ENCODE measurements around the gene IFRD2. TPM values are rescaled to one million over a fixed set of nuclear protein-coding genes. Genes with fewer than 3 reads are reported as not detected.

Gene IFRD2
- total and polyA plus RNA-seq, 2 of the 8 experiments (the other 6 are each of a cell fraction or from before 2014, with no cell fraction given) = 76.7 to 88.8 TPM

GRCh38 chr3:50327129-50327528 lies 34.9 kb upstream of the IFRD2 start:
- FAIRE-seq = no peak
- TF ChIP-seq KDM5A (IDR thresholded peaks at IDR 0.05; ENCODE audit: low read length) (no peak), RBBP5 (IDR thresholded peaks at IDR 0.05; ENCODE audit: borderline replicate concordance, low read depth, low read length) (no peak), RNF2 (IDR thresholded peaks at IDR 0.05; ENCODE audit: borderline replicate concordance, low read depth, low read length, missing control alignments, poor library complexity, severe bottlenecking) (no peak), ZNF274 (IDR thresholded peaks at IDR 0.05; ENCODE audit: borderline replicate concordance, extremely low read depth, low read length) (no peak)
- H3K79me1 ChIP-seq (ENCODE audit: low read depth, low read length) = peaks cover 5% of the 10 kb centered on the region; the same call in 1 of the 2 replicates
- H3K9ac ChIP-seq (replicated peaks in 1 of 4; ENCODE audit: extremely low read depth in 1 of 4, low read depth in 3 of 4, low read length in 3 of 4) = peak overlapping the region in 1 of 4 experiments; percentile 72; a peak in 3 of 7 replicates
- peaks cover 0 to 27% (median 13%) of the 10 kb centered on the region in 4 experiments; a peak in 6 of 7 replicates for H3K4me1 ChIP-seq (replicated peaks in 1 of 4; ENCODE audit: control insufficient read depth in 3 of 4, insufficient read depth in 4 of 4, low read length in 3 of 4)
- H2BK5ac ChIP-seq (ENCODE audit: low read depth, low read length) = no peak overlapping the region
- H4K8ac ChIP-seq (ENCODE audit: extremely low read depth, insufficient read depth, low read length) = peak overlapping the region; percentile 42; the same call in 1 of the 2 replicates
- H4K5ac ChIP-seq (ENCODE audit: insufficient read length, low read depth, low read length) = no peak overlapping the region
- peaks cover 10 to 31% (median 22%) of the 10 kb centered on the region in 4 experiments; a peak in 7 of 8 replicates for H3K36me3 ChIP-seq (ENCODE audit: control insufficient read depth in 2 of 4, insufficient read depth in 4 of 4, low read length in 3 of 4)
- ChIA-PET POLR2A (ENCODE audit: partially characterized antibody) (interaction anchor here (0.8 to 6.4 kb wide), 9 partner anchors 7 to 63 kb away, joined by 3 to 36 read pairs (median 15); partner anchors contain the start of genes HYAL1, HYAL2, IFRD2 and RASSF1), CTCF (ENCODE audit: partially characterized antibody) (interaction anchor here (1.1 to 7.5 kb wide), 6 partner anchors 10 to 215 kb away, joined by 3 to 75 read pairs (median 4); partner anchors contain the start of genes HYAL3, LSMEM2 and NAA80)
- H2BK20ac ChIP-seq (ENCODE audit: low read length) = no peak overlapping the region
- no peak overlapping the region for H3K14ac ChIP-seq (ENCODE audit: insufficient read length)
- peaks cover 6 to 7% of the 10 kb centered on the region in 2 experiments for H4K20me1 ChIP-seq (replicated peaks in 1 of 2; ENCODE audit: control insufficient read depth in 1 of 2, insufficient read depth in 2 of 2, low read length in 2 of 2)
- WGBS, 2 experiments (ENCODE audit: extremely low coverage in 1 of 2, insufficient coverage in 1 of 2, insufficient read length in 1 of 2, insufficient replicate concordance in 2 of 2, low coverage in 1 of 2, low lambda C conversion rate in 2 of 2, missing lambda C conversion rate in 1 of 2) = 89% methylated on average over 4 of the region's 4 CpGs; no CpG with 5 or more reads in 1 of the 2 experiments
- no peak overlapping the region for H3K4ac ChIP-seq (replicated peaks; ENCODE audit: insufficient read length, low read depth, low read length)
- DNase-seq (ENCODE audit: low read depth in 1 of 2, low spot score in 2 of 2) = no peak
- no peak overlapping the region for H2AFZ ChIP-seq (ENCODE audit: low read length)
- H2BK15ac ChIP-seq (ENCODE audit: low read length) = no peak overlapping the region
- peaks cover 19% of the 10 kb centered on the region; the same call in 1 of the 2 replicates for H3K23me2 ChIP-seq (ENCODE audit: low read depth, low read length)
- no peak overlapping the region for H2BK120ac ChIP-seq (replicated peaks; ENCODE audit: low read depth, low read length)
- H3K79me2 ChIP-seq (ENCODE audit: control insufficient read depth in 1 of 2, insufficient read depth in 2 of 2, low read length in 2 of 2) = peaks cover 0 to 11% of the 10 kb centered on the region in 2 experiments; a peak in 2 of 4 replicates
- no peak overlapping the region for H2AK5ac ChIP-seq (ENCODE audit: low read depth, low read length)
- no peak overlapping the region for H3K56ac ChIP-seq (replicated peaks; ENCODE audit: insufficient read length, low read depth, low read length)
- H3K18ac ChIP-seq (ENCODE audit: extremely low read depth, low read length) = no peak overlapping the region
- no peak overlapping the region for H3K27ac ChIP-seq (ENCODE audit: low read depth, low read length)
- H3K27me3 ChIP-seq (replicated peaks in 1 of 4; ENCODE audit: control insufficient read depth in 3 of 4, extremely low read depth in 1 of 4, insufficient read depth in 3 of 4, low read length in 3 of 4) = no peaks in the 10 kb centered on the region
- no peak overlapping the region for H4K91ac ChIP-seq (replicated peaks; ENCODE audit: insufficient read length, low read length)
- peak overlapping the region; percentile 72 to 98 for H3K4me2 ChIP-seq (ENCODE audit: insufficient read depth in 1 of 2, low read depth in 2 of 2, low read length in 2 of 2)
- H3K4me3 ChIP-seq (ENCODE audit: extremely low read depth in 1 of 4, insufficient read depth in 2 of 4, low read depth in 3 of 4, low read length in 4 of 4) = peak overlapping the region; percentile 52 to 97 (median 90)
- H3K9me3 ChIP-seq (ENCODE audit: insufficient read depth in 2 of 2, low read depth in 1 of 2, low read length in 1 of 2) = no peaks in the 10 kb centered on the region
- H2BK12ac ChIP-seq (ENCODE audit: low read depth, low read length) = no peak overlapping the region
- H3K23ac ChIP-seq (ENCODE audit: insufficient read length) = no peak overlapping the region

Data from H1 (cell line).